ENCODE data around the gene ADAMTS9. TPM values are rescaled to one million over a fixed set of nuclear protein-coding genes. Genes with fewer than 3 reads are reported as not detected.

Gene ADAMTS9
- total and polyA plus RNA-seq, 2 of the 13 experiments (the other 11 are each of a cell fraction or from before 2014, with no cell fraction given): 0.02 to 0.09 TPM

DNA sequence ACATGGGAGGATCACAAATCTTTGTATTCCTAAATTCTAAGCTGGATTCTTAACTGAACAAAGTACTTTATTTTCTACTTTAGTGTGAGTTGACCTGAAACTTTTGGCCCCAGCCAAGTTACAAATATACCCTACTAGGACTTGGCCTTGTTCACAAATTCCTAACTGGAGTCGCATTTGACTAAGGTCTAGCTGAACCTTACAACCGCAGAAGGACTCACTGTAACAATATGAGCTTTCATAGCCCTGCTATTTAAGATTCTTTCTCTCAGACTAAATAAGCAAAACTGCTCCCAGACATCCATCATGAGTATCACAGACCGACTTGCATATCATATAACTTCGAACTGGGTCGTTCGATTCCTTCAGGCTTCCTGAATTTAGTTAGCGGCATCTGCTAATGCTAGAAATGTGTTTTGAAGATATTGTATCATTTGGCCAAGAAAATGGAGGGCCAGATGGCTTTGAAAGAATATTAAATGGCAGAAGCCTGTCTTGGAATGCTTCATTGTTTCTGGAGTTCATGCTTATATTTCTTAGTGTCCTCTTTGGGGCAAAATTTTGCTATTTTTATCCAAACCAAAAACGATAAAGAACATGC, 28.4 kb upstream of the ADAMTS9 start:
- intact Hi-C loops (cut with micrococcal nuclease; ENCODE audit: unreplicated experiment): no loop called here
- no peak for ATAC-seq
- no peak for FAIRE-seq
- Histone ChIP-seq H3K4me2 (ENCODE audit: low read depth, low read length) (no peak overlapping the region), H3K27ac (ENCODE audit: extremely low read length, insufficient read depth, low read length) (no peak overlapping the region), H4K20me1 (ENCODE audit: insufficient read depth, low read length) (no peaks in the 10 kb centered on the region), H3K9me3 (ENCODE audit: low read length) (no peaks in the 10 kb centered on the region), H3K27me3 (ENCODE audit: control insufficient read depth in 1 of 2, insufficient read depth in 2 of 2, low read length in 2 of 2) (0 out of 5 replicates have a peak, but pooled peaks cover 0 to 2% of the 10 kb centered on the region in 2 experiments), H3K9ac (ENCODE audit: insufficient read depth, low read depth, low read length) (no peak overlapping the region), H3K79me2 (ENCODE audit: insufficient read depth, low read length) (no peaks in the 10 kb centered on the region), H3K4me1 (ENCODE audit: insufficient read depth, low read length) (no peaks in the 10 kb centered on the region), H3K4me3 (replicated peaks in 1 of 3; ENCODE audit: insufficient read depth in 1 of 3, low read depth in 2 of 3, low read length in 3 of 3) (no peak overlapping the region), H3K36me3 (replicated peaks in 1 of 2; ENCODE audit: control insufficient read depth in 1 of 2, insufficient read depth in 2 of 2, low read length in 2 of 2) (no peaks in the 10 kb centered on the region), H2AFZ (ENCODE audit: low read length) (no peak overlapping the region)
- 28% methylated on average over 8 of the region's 8 CpGs for WGBS (ENCODE audit: low lambda C conversion rate)
- no peak for TF ChIP-seq ZNF225 (CRISPR knock-in tag; IDR thresholded peaks at IDR 0.05)
- no peak for TF ChIP-seq REXO4 (CRISPR knock-in tag; IDR thresholded peaks at IDR 0.05; ENCODE audit: borderline replicate concordance)
- no peak for TF ChIP-seq HDAC6 (IDR thresholded peaks at IDR 0.05; ENCODE audit: low read depth, low read length)
- TF ChIP-seq, protein P1, sequence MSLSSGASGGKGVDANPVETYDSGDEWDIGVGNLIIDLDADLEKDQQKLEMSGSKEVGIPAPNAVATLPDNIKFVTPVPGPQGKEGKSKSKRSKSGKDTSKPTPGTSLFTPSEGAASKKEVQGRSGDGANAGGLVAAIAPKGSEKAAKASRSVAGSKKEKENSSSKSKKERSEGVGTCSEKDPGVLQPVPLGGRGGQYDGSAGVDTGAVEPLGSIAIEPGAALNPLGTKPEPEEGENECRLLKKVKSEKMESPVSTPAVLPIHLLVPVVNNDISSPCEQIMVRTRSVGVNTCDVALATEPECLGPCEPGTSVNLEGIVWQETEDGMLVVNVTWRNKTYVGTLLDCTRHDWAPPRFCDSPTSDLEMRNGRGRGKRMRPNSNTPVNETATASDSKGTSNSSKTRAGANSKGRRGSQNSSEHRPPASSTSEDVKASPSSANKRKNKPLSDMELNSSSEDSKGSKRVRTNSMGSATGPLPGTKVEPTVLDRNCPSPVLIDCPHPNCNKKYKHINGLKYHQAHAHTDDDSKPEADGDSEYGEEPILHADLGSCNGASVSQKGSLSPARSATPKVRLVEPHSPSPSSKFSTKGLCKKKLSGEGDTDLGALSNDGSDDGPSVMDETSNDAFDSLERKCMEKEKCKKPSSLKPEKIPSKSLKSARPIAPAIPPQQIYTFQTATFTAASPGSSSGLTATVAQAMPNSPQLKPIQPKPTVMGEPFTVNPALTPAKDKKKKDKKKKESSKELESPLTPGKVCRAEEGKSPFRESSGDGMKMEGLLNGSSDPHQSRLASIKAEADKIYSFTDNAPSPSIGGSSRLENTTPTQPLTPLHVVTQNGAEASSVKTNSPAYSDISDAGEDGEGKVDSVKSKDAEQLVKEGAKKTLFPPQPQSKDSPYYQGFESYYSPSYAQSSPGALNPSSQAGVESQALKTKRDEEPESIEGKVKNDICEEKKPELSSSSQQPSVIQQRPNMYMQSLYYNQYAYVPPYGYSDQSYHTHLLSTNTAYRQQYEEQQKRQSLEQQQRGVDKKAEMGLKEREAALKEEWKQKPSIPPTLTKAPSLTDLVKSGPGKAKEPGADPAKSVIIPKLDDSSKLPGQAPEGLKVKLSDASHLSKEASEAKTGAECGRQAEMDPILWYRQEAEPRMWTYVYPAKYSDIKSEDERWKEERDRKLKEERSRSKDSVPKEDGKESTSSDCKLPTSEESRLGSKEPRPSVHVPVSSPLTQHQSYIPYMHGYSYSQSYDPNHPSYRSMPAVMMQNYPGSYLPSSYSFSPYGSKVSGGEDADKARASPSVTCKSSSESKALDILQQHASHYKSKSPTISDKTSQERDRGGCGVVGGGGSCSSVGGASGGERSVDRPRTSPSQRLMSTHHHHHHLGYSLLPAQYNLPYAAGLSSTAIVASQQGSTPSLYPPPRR (CRISPR knock-in tag; IDR thresholded peaks at IDR 0.05; ENCODE audit: borderline replicate concordance): no peak
- no peak for TF ChIP-seq PRPF4 (IDR thresholded peaks at IDR 0.05; ENCODE audit: low read depth, low read length, poor library complexity, severe bottlenecking)
- no peak for TF ChIP-seq PPARG (CRISPR knock-in tag; conservative IDR thresholded peaks at IDR 0.05)
- TF ChIP-seq FOSL2 (CRISPR knock-in tag; IDR thresholded peaks at IDR 0.05): no peak
- no peak for TF ChIP-seq SMYD3 (CRISPR knock-in tag; IDR thresholded peaks at IDR 0.05)
- no peak for TF ChIP-seq ZNF777 (CRISPR knock-in tag; IDR thresholded peaks at IDR 0.05)
- TF ChIP-seq, protein P2, sequence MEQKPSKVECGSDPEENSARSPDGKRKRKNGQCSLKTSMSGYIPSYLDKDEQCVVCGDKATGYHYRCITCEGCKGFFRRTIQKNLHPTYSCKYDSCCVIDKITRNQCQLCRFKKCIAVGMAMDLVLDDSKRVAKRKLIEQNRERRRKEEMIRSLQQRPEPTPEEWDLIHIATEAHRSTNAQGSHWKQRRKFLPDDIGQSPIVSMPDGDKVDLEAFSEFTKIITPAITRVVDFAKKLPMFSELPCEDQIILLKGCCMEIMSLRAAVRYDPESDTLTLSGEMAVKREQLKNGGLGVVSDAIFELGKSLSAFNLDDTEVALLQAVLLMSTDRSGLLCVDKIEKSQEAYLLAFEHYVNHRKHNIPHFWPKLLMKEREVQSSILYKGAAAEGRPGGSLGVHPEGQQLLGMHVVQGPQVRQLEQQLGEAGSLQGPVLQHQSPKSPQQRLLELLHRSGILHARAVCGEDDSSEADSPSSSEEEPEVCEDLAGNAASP (CRISPR knock-in tag; IDR thresholded peaks at IDR 0.05; ENCODE audit: borderline replicate concordance): no peak
- ChIA-PET POLR2A (no interaction called here), CTCF (ENCODE audit: low intra/inter-chr PET ratio, low total read pairs) (no interaction called here)
- in situ Hi-C loops (cut with HindIII; ENCODE audit: extremely low pct_ligation_motif_present, low pct_unique_long_range_greater_than_20kb): no loop called here
- DNase-seq (ENCODE audit: low spot score): no peak
- BruUV-seq (replicated peaks): no TSS peak
